H1 (cell line): ENCODE data around the gene SURF1. TPM values are rescaled to one million over a fixed set of nuclear protein-coding genes. Genes with fewer than 3 reads are reported as not detected.

Experiments
- CTCF ChIA-PET: fragments of 300-600 bp; sonication (Branson Sonifier 250); formaldehyde crosslinking; loops from one replicate; lab custom pipeline; 2021; ENCODE audit not compliant: partially characterized antibody; lab: Charles Lee
- POLR2A ChIA-PET: fragments of 300-600 bp; sonication (Branson Sonifier 250); formaldehyde crosslinking; loops from one replicate; lab custom pipeline; 2021; ENCODE audit warnings: inconsistent platforms; ENCODE audit not compliant: partially characterized antibody; lab: Charles Lee
- DNase-seq, 2 experiments: peaks; one replicate each; pipeline versions ENCODE4 v3.0.0 to v3.0.0-alpha.2; 2010 to 2022; ENCODE audit warnings: low spot score in 2 of 2, low read depth in 1 of 2, mixed read lengths in 1 of 2
- FAIRE-seq: peaks from 2 replicates; lab custom pipeline; 2011; peaks lifted over from hg19 to GRCh38; lab: Jason Lieb, UNC
- H2AFZ ChIP-seq: 2 replicates; pipeline ENCODE4 v1.8.1; 2012; ENCODE audit warnings: low read length, inconsistent platforms
- H2AK5ac ChIP-seq: 2 replicates; pipeline ENCODE4 v1.6.1; 2013; ENCODE audit warnings: low read depth, low read length
- H2BK120ac ChIP-seq: replicated peaks from 2 replicates; pipeline ENCODE3; 2013; ENCODE audit warnings: low read depth, low read length, inconsistent platforms
- H2BK12ac ChIP-seq: 2 replicates; pipeline ENCODE4 v1.6.1; 2013; ENCODE audit warnings: low read depth, low read length
- H2BK15ac ChIP-seq: 2 replicates; pipeline ENCODE4 v1.6.1; 2013; ENCODE audit warnings: low read length
- H2BK20ac ChIP-seq: 2 replicates; pipeline ENCODE4 v1.6.1; 2013; ENCODE audit warnings: low read length
- H2BK5ac ChIP-seq: 2 replicates; pipeline ENCODE4 v1.6.1; 2013; ENCODE audit warnings: low read depth, low read length
- H3K14ac ChIP-seq: 2 replicates; pipeline ENCODE4 v1.6.1; 2013; ENCODE audit warnings: inconsistent platforms; ENCODE audit not compliant: insufficient read length
- H3K18ac ChIP-seq: 2 replicates; pipeline ENCODE4 v1.6.1; 2013; ENCODE audit warnings: low read length; ENCODE audit errors: extremely low read depth
- H3K23ac ChIP-seq: 2 replicates; pipeline ENCODE4 v1.6.1; 2013; ENCODE audit warnings: inconsistent platforms; ENCODE audit not compliant: insufficient read length
- H3K23me2 ChIP-seq: 2 replicates; pipeline ENCODE4 v1.6.1; 2013; ENCODE audit warnings: low read depth, low read length
- H3K27ac ChIP-seq: 2 replicates; pipeline ENCODE4 v1.6.1; 2011; ENCODE audit warnings: low read depth, low read length, inconsistent platforms
- H3K27me3 ChIP-seq, 4 experiments: replicated peaks in 1 of 4; 1 replicate in 1 of 4; 2 replicates in 3 of 4; pipeline versions ENCODE4 v1.6.1 to v1.8.1; 2011 to 2013; ENCODE audit warnings: low read length in 3 of 4, mild to moderate bottlenecking in 3 of 4, inconsistent platforms in 2 of 4, mixed read lengths in 2 of 4, moderate library complexity in 1 of 4; ENCODE audit not compliant: control insufficient read depth in 3 of 4, insufficient read depth in 3 of 4; ENCODE audit errors: extremely low read depth in 1 of 4
- H3K36me3 ChIP-seq, 4 experiments: 2 replicates each; pipeline versions ENCODE4 v1.6.1 to v1.8.1; 2011 to 2013; ENCODE audit warnings: mild to moderate bottlenecking in 4 of 4, low read length in 3 of 4, moderate library complexity in 2 of 4, control low read depth in 1 of 4, inconsistent platforms in 1 of 4; ENCODE audit not compliant: insufficient read depth in 4 of 4, control insufficient read depth in 2 of 4
- H3K4ac ChIP-seq: replicated peaks from 2 replicates; pipeline ENCODE3; 2013; ENCODE audit warnings: low read length, low read depth, mixed read lengths, inconsistent platforms; ENCODE audit not compliant: insufficient read length
- H3K4me1 ChIP-seq, 4 experiments: replicated peaks in 1 of 4; 1 replicate in 1 of 4; 2 replicates in 3 of 4; pipeline versions ENCODE4 v1.6.1 to v1.8.1; 2011 to 2013; ENCODE audit warnings: low read length in 3 of 4, inconsistent platforms in 2 of 4, mixed read lengths in 1 of 4; ENCODE audit not compliant: insufficient read depth in 4 of 4, control insufficient read depth in 3 of 4
- H3K4me2 ChIP-seq, 2 experiments: 2 replicates each; pipeline versions ENCODE4 v1.6.1 to v1.8.1; 2011 to 2013; ENCODE audit warnings: low read depth in 2 of 2, low read length in 2 of 2, control low read depth in 1 of 2, inconsistent platforms in 1 of 2, mild to moderate bottlenecking in 1 of 2; ENCODE audit not compliant: insufficient read depth in 1 of 2
- H3K4me3 ChIP-seq, 4 experiments: fragments of 200-600, 300-600 bp in 1 of 4; sonication (generic), shearing (Covaris generic), sonication (Bioruptor Twin) in 1 of 4; 2 replicates each; pipeline versions ENCODE4 v1.5.1 to v1.8.1; 2011 to 2016; ENCODE audit warnings: low read length in 4 of 4, low read depth in 3 of 4, control low read depth in 2 of 4, inconsistent platforms in 2 of 4, mild to moderate bottlenecking in 2 of 4, mixed read lengths in 1 of 4, moderate library complexity in 1 of 4; ENCODE audit not compliant: insufficient read depth in 2 of 4; ENCODE audit errors: extremely low read depth in 1 of 4
- H3K56ac ChIP-seq: replicated peaks from 2 replicates; pipeline ENCODE3; 2013; ENCODE audit warnings: low read depth, mild to moderate bottlenecking, mixed read lengths, low read length, inconsistent platforms; ENCODE audit not compliant: insufficient read length
- H3K79me1 ChIP-seq: 2 replicates; pipeline ENCODE4 v1.6.1; 2013; ENCODE audit warnings: low read depth, low read length, control low read depth
- H3K79me2 ChIP-seq, 2 experiments: 2 replicates each; pipeline versions ENCODE4 v1.6.1 to v1.8.1; 2012 to 2013; ENCODE audit warnings: low read length in 2 of 2, mild to moderate bottlenecking in 2 of 2, inconsistent platforms in 1 of 2; ENCODE audit not compliant: insufficient read depth in 2 of 2, control insufficient read depth in 1 of 2
- H3K9ac ChIP-seq, 4 experiments: replicated peaks in 1 of 4; 1 replicate in 1 of 4; 2 replicates in 3 of 4; pipeline versions ENCODE4 v1.6.1 to v1.8.1; 2011 to 2013; ENCODE audit warnings: low read depth in 3 of 4, low read length in 3 of 4, control low read depth in 2 of 4, mild to moderate bottlenecking in 2 of 4, moderate library complexity in 2 of 4, inconsistent platforms in 1 of 4; ENCODE audit errors: extremely low read depth in 1 of 4
- H3K9me3 ChIP-seq, 2 experiments: 2 replicates each; pipeline versions ENCODE4 v1.6.1 to v1.8.1; 2012 to 2013; ENCODE audit warnings: mild to moderate bottlenecking in 2 of 2, moderate library complexity in 2 of 2, control low read depth in 1 of 2, inconsistent platforms in 1 of 2, low read depth in 1 of 2, low read length in 1 of 2, mixed read lengths in 1 of 2; ENCODE audit not compliant: insufficient read depth in 2 of 2
- H4K20me1 ChIP-seq, 2 experiments: replicated peaks in 1 of 2; 2 replicates each; pipeline versions ENCODE3 to v1.8.1; 2011 to 2013; ENCODE audit warnings: inconsistent platforms in 2 of 2, low read length in 2 of 2, mild to moderate bottlenecking in 1 of 2; ENCODE audit not compliant: insufficient read depth in 2 of 2, control insufficient read depth in 1 of 2
- H4K5ac ChIP-seq: 2 replicates; pipeline ENCODE4 v1.6.1; 2013; ENCODE audit warnings: low read length, low read depth, mixed read lengths, inconsistent platforms; ENCODE audit not compliant: insufficient read length
- H4K8ac ChIP-seq: 2 replicates; pipeline ENCODE4 v1.8.0; 2013; ENCODE audit warnings: mild to moderate bottlenecking, moderate library complexity, low read length, inconsistent platforms; ENCODE audit not compliant: insufficient read depth; ENCODE audit errors: extremely low read depth
- H4K91ac ChIP-seq: replicated peaks from 2 replicates; pipeline ENCODE3; 2013; ENCODE audit warnings: low read length, mixed read lengths, inconsistent platforms; ENCODE audit not compliant: insufficient read length
- EZH2 ChIP-seq: fragments of 200-600 bp; sonication (generic); IDR thresholded peaks from 2 replicates; pipeline ENCODE4 v1.7.1; 2012; ENCODE audit warnings: low read depth, mild to moderate bottlenecking, moderate library complexity, low read length, inconsistent platforms; ENCODE audit not compliant: severe bottlenecking
- SAP30 ChIP-seq: fragments of 300-600 bp; sonication (generic); IDR thresholded peaks from 2 replicates; pipeline ENCODE4 v1.7.1; 2012; ENCODE audit warnings: low read length, moderate library complexity, mild to moderate bottlenecking, inconsistent platforms; ENCODE audit not compliant: insufficient read depth, insufficient replicate concordance
- SP4 ChIP-seq: IDR thresholded peaks from 2 replicates; pipeline ENCODE4 v1.6.1; 2012; ENCODE audit warnings: low read length, inconsistent platforms
- TBP ChIP-seq: IDR thresholded peaks from 2 replicates; pipeline ENCODE4 v1.6.1; 2011; ENCODE audit warnings: low read depth, low read length, improper control_type of control experiment
- WGBS, 2 experiments: shearing (Covaris generic) in 1 of 2; methylation state at CpG; one replicate each; pipeline versions ENCODE4 v1.1.6 to v1.1.7; 2013 to 2015; ENCODE audit warnings: low lambda C conversion rate in 2 of 2, mixed read lengths in 2 of 2, inconsistent platforms in 1 of 2, low coverage in 1 of 2, missing lambda C conversion rate in 1 of 2; ENCODE audit not compliant: insufficient replicate concordance in 2 of 2, insufficient coverage in 1 of 2, insufficient read length in 1 of 2; ENCODE audit errors: extremely low coverage in 1 of 2, missing lambda C conversion rate in 1 of 2; 5-methylcytosine and 5-hydroxymethylcytosine counted together
- polyA plus RNA-seq, 7 experiments: library from polyadenylated mRNA; depleted of rRNA in 3 of 7; stranded (reverse) in 5 of 7; unstranded in 2 of 7; fragments of >200 nt in 5 of 7; fragments of 200-250 nt in 2 of 7; gene quantifications; 1 replicate in 5 of 7; 2 replicates in 1 of 7; 4 replicates in 1 of 7; pipeline versions ENCODE4 v1.2.1 to v1.2.3, GENCODE V29; 2011 to 2013; ENCODE audit warnings: missing spikeins in 2 of 7, mixed read lengths in 2 of 7
- total RNA-seq: library from RNA; stranded (reverse); fragmentation: NEBNext Ultra II Directional; extraction: Animal tissue kit (Norgen Biotek cat#: 25700); gene quantifications from 2 replicates; pipeline ENCODE4 v1.2.1, GENCODE V29; 2021

SURF1 gene
- total and polyA plus RNA-seq, 2 of the 8 experiments (the other 6 are each of a cell fraction or from before 2014, with no cell fraction given), result 43.1 to 44.7 TPM

GRCh38 chr9:133370685-133371084 lies 14.4 kb upstream of the SURF1 start:
- POLR2A ChIA-PET, result interaction anchor here (1.1 to 19.9 kb wide), 5 partner anchors 8 to 48 kb away, joined by 3 to 461 read pairs (median 5); partner anchors contain the start of genes MED22, REXO4, RPL7A and SURF1
- FAIRE-seq (no peak), DNase-seq (no peak)
- H3K27me3 ChIP-seq, result no peaks in the 10 kb centered on the region
- peaks cover 38% of the 10 kb centered on the region for H3K79me1 ChIP-seq
- H2BK120ac ChIP-seq, result no peak overlapping the region
- peaks cover 23 to 90% of the 10 kb centered on the region in 2 experiments for H3K79me2 ChIP-seq
- peaks cover 4% of the 10 kb centered on the region; the same call in 1 of the 2 replicates for H3K23me2 ChIP-seq
- peaks cover 44 to 67% of the 10 kb centered on the region in 2 experiments for H4K20me1 ChIP-seq
- no peak overlapping the region for H3K4me3 ChIP-seq
- H3K27ac ChIP-seq, result no peak overlapping the region
- no peak overlapping the region for H3K14ac ChIP-seq
- no peak overlapping the region for H3K9ac ChIP-seq
- H2BK5ac ChIP-seq, result no peak overlapping the region
- no peaks in the 10 kb centered on the region for H3K9me3 ChIP-seq
- H4K91ac ChIP-seq, result no peak overlapping the region
- no peak overlapping the region for H2BK15ac ChIP-seq
- no peak overlapping the region for H3K56ac ChIP-seq
- no peak overlapping the region for H3K18ac ChIP-seq
- peaks cover 5 to 23% (median 19%) of the 10 kb centered on the region in 4 experiments; a peak in 6 of 8 replicates for H3K36me3 ChIP-seq
- no peak overlapping the region for H3K23ac ChIP-seq
- no peaks in the 10 kb centered on the region; a peak in 1 of 7 replicates for H3K4me1 ChIP-seq
- no peak for TF ChIP-seq SP4
- TF ChIP-seq EZH2, result no peak
- TF ChIP-seq SAP30, result no peak
- no peak for TF ChIP-seq TBP
- TF ChIP-seq, all 59 proteins: peak for 0
- Histone ChIP-seq H2AFZ (no peak overlapping the region), H2BK20ac (no peak overlapping the region), H2AK5ac (no peak overlapping the region), H3K4me2 (no peak overlapping the region), H4K8ac (no peak overlapping the region), H2BK12ac (no peak overlapping the region), H3K4ac (no peak overlapping the region), H4K5ac (no peak overlapping the region)
- CTCF ChIA-PET, result interaction anchor here (1.0 to 10.1 kb wide), 6 partner anchors 13 to 104 kb away, joined by 3 to 90 read pairs (median 4); partner anchors contain the start of genes SURF1 and SURF2
- 91% methylated on average over 9 of the region's 9 CpGs; no CpG with 5 or more reads in 1 of the 2 experiments for WGBS, 2 experiments
